Prostate gland (tissue), 2 donors: ENCODE results near the gene ZNF24.

Source experiments
- POLR2A ChIP-seq: fragments of 450-650 bp; IDR thresholded peaks from one replicate; pipeline ENCODE4 v1.6.1; 2016; ENCODE audit warnings: antibody characterized with exemption, mild to moderate bottlenecking
- TF ChIP-seq, protein P1 (sequence below), 4 experiments: fragments of 200-600 bp in 2 of 4; fragments of 450-650 bp in 2 of 4; sonication (generic) in 2 of 4; IDR thresholded peaks; 1 replicate in 3 of 4; 2 replicates in 1 of 4; pipeline ENCODE4 v1.5.1; 2016 to 2019; ENCODE audit warnings: antibody characterized with exemption in 4 of 4, mild to moderate bottlenecking in 2 of 4, moderate library complexity in 2 of 4

DNA sequence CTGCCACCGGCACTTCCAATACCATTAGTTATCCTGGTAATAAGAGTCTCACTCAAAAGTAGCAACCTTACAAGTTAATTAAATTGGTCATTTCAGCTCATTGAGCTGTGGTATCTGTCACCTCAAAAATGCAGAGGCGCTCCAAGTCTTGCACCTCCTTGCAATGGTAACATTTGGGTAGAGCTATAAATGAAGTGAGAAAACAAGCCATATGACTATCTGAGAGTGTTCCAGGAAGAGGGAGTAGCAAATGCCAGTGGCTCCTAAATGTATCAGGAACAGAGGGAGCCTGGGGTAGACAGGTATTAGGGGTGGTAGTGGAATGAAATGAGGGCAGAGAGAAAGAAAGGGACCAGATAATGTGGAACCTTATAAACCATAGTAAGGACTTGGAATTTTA is 48.2 kb downstream of the ZNF24 start:
- TF ChIP-seq, protein P1, sequence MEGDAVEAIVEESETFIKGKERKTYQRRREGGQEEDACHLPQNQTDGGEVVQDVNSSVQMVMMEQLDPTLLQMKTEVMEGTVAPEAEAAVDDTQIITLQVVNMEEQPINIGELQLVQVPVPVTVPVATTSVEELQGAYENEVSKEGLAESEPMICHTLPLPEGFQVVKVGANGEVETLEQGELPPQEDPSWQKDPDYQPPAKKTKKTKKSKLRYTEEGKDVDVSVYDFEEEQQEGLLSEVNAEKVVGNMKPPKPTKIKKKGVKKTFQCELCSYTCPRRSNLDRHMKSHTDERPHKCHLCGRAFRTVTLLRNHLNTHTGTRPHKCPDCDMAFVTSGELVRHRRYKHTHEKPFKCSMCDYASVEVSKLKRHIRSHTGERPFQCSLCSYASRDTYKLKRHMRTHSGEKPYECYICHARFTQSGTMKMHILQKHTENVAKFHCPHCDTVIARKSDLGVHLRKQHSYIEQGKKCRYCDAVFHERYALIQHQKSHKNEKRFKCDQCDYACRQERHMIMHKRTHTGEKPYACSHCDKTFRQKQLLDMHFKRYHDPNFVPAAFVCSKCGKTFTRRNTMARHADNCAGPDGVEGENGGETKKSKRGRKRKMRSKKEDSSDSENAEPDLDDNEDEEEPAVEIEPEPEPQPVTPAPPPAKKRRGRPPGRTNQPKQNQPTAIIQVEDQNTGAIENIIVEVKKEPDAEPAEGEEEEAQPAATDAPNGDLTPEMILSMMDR (IDR thresholded peaks at IDR 0.05), result no peak
- no peak for TF ChIP-seq POLR2A
